Activated naive CD4-positive, alpha-beta T cell treated with anti-CD3 and anti-CD28 coated beads, Interleukin-2, amount 50 U/mL, for 24 hours (primary cell): ENCODE measurements around the gene TMEM183A.
A peak's percentile ranks its signal among the peaks of the same experiment; 100 is the strongest.
"Not testable (repeated sequence)": the region's sequence is repeated elsewhere in the genome, so short reads cannot be mapped to it uniquely, and the experiment has no call there.

Source experiments
- H3K27ac Mint-ChIP-seq: one replicate; pipeline ENCODE4 v1.8.0; 2021; ENCODE audit warnings: mild to moderate bottlenecking, mixed read lengths
- H3K27me3 Mint-ChIP-seq: one replicate; pipeline ENCODE4 v1.8.0; 2021; ENCODE audit warnings: mixed read lengths
- H3K36me3 Mint-ChIP-seq: one replicate; pipeline ENCODE4 v1.8.0; 2021; ENCODE audit warnings: mixed read lengths
- H3K4me1 Mint-ChIP-seq: one replicate; pipeline ENCODE4 v1.8.0; 2021; ENCODE audit warnings: mixed read lengths
- H3K4me3 Mint-ChIP-seq: one replicate; pipeline ENCODE4 v1.8.0; 2021; ENCODE audit warnings: mild to moderate bottlenecking, mixed read lengths
- H3K9me3 Mint-ChIP-seq: one replicate; pipeline ENCODE4 v1.8.0; 2021; ENCODE audit warnings: mixed read lengths

TMEM183A gene

GRCh38 chr1:202976633-202977032 is 30.5 kb upstream of the TMEM183A start:
- Mint-ChIP-seq H3K36me3 (no peaks in the 10 kb centered on the region), H3K4me3 (no peak overlapping the region), H3K27me3 (peaks cover 5% of the 10 kb centered on the region), H3K9me3 (no peaks in the 10 kb centered on the region), H3K4me1 (no peaks in the 10 kb centered on the region), H3K27ac (no peak overlapping the region)

- no peaks in the 10 kb centered on the region for H3K36me3 Mint-ChIP-seq
- no peak overlapping the region for H3K4me3 Mint-ChIP-seq
- no peak overlapping the region for H3K27ac Mint-ChIP-seq
- no peaks in the 10 kb centered on the region for H3K4me1 Mint-ChIP-seq
- no peaks in the 10 kb centered on the region for H3K9me3 Mint-ChIP-seq
- peaks cover 5% of the 10 kb centered on the region for H3K27me3 Mint-ChIP-seq
Observed at GRCh38 chr1:202979459-202979858, 27.7 kb upstream of the TMEM183A start.

- Mint-ChIP-seq H3K4me3 (no peak overlapping the region), H3K27ac (no peak overlapping the region), H3K36me3 (no peaks in the 10 kb centered on the region), H3K4me1 (no peaks in the 10 kb centered on the region), H3K9me3 (no peaks in the 10 kb centered on the region), H3K27me3 (peaks cover 5% of the 10 kb centered on the region)
Observed at GRCh38 chr1:202981939-202982338, 25.2 kb upstream of the TMEM183A start.

GRCh38 chr1:202982715-202983430 is 24.3 kb upstream of the TMEM183A start:
- Mint-ChIP-seq H3K27ac (no peak overlapping the region), H3K36me3 (no peaks in the 10 kb centered on the region), H3K27me3 (peaks cover 5% of the 10 kb centered on the region), H3K9me3 (no peaks in the 10 kb centered on the region), H3K4me1 (no peaks in the 10 kb centered on the region), H3K4me3 (no peak overlapping the region)

GRCh38 chr1:202986120-202986519 is 21.1 kb upstream of the TMEM183A start:
- not testable (repeated sequence) for H3K4me3 Mint-ChIP-seq, H3K36me3 Mint-ChIP-seq, H3K9me3 Mint-ChIP-seq, H3K27me3 Mint-ChIP-seq, H3K27ac Mint-ChIP-seq, H3K4me1 Mint-ChIP-seq

GRCh38 chr1:202987255-202987654 is 19.9 kb upstream of the TMEM183A start:
- no peaks in the 10 kb centered on the region for H3K4me1 Mint-ChIP-seq
- H3K27ac Mint-ChIP-seq = no peak overlapping the region
- H3K4me3 Mint-ChIP-seq = no peak overlapping the region
- peaks cover 8% of the 10 kb centered on the region for H3K27me3 Mint-ChIP-seq
- H3K36me3 Mint-ChIP-seq = peaks cover 2% of the 10 kb centered on the region
- no peaks in the 10 kb centered on the region for H3K9me3 Mint-ChIP-seq

- Mint-ChIP-seq H3K36me3 (peaks cover 2% of the 10 kb centered on the region), H3K27ac (no peak overlapping the region), H3K4me3 (no peak overlapping the region), H3K4me1 (no peaks in the 10 kb centered on the region), H3K9me3 (no peaks in the 10 kb centered on the region), H3K27me3 (peaks cover 8% of the 10 kb centered on the region)
Observed at GRCh38 chr1:202987922-202988583, 19.1 kb upstream of the TMEM183A start.

- Mint-ChIP-seq H3K27me3 (peaks cover 13% of the 10 kb centered on the region), H3K4me3 (no peak overlapping the region)
Observed at GRCh38 chr1:202989879-202990278, 17.3 kb upstream of the TMEM183A start.

GRCh38 chr1:202991112-202991511 is 16.1 kb upstream of the TMEM183A start:
- Mint-ChIP-seq H3K4me3 (no peak overlapping the region), H3K4me1 (no peaks in the 10 kb centered on the region), H3K36me3 (peaks cover 2% of the 10 kb centered on the region), H3K27ac (no peak overlapping the region), H3K9me3 (no peaks in the 10 kb centered on the region), H3K27me3 (peaks cover 21% of the 10 kb centered on the region)

More at GRCh38 chr1:202989879-202990278, 17.3 kb upstream of the TMEM183A start:
- Mint-ChIP-seq H3K4me1 (no peaks in the 10 kb centered on the region), H3K27ac (no peak overlapping the region), H3K9me3 (no peaks in the 10 kb centered on the region), H3K36me3 (peaks cover 2% of the 10 kb centered on the region)

GRCh38 chr1:202994756-202995155 is 12.4 kb upstream of the TMEM183A start:
- H3K4me1 Mint-ChIP-seq = peaks cover 5% of the 10 kb centered on the region
- H3K4me3 Mint-ChIP-seq = no peak overlapping the region
- H3K27ac Mint-ChIP-seq = no peak overlapping the region
- H3K27me3 Mint-ChIP-seq = peaks cover 28% of the 10 kb centered on the region
- H3K9me3 Mint-ChIP-seq = no peaks in the 10 kb centered on the region
- H3K36me3 Mint-ChIP-seq = peaks cover 2% of the 10 kb centered on the region

- Mint-ChIP-seq H3K36me3 (no peaks in the 10 kb centered on the region), H3K9me3 (no peaks in the 10 kb centered on the region), H3K27me3 (peaks cover 17% of the 10 kb centered on the region), H3K4me1 (peaks cover 5% of the 10 kb centered on the region), H3K27ac (no peak overlapping the region), H3K4me3 (peak overlapping the region; percentile 34)
Observed at GRCh38 chr1:202998836-202999750, 8.1 kb upstream of the TMEM183A start.

GRCh38 chr1:203000217-203000944 is 6.8 kb upstream of the TMEM183A start:
- H3K27me3 Mint-ChIP-seq = peaks cover 12% of the 10 kb centered on the region
- H3K27ac Mint-ChIP-seq = no peak overlapping the region
- H3K4me1 Mint-ChIP-seq = peaks cover 5% of the 10 kb centered on the region
- H3K36me3 Mint-ChIP-seq = no peaks in the 10 kb centered on the region
- H3K9me3 Mint-ChIP-seq = no peaks in the 10 kb centered on the region
- H3K4me3 Mint-ChIP-seq = no peak overlapping the region

GRCh38 chr1:203001986-203002385 is 5.2 kb upstream of the TMEM183A start:
- Mint-ChIP-seq H3K9me3 (no peaks in the 10 kb centered on the region), H3K36me3 (no peaks in the 10 kb centered on the region), H3K27ac (no peak overlapping the region), H3K27me3 (peaks cover 2% of the 10 kb centered on the region), H3K4me3 (no peak overlapping the region), H3K4me1 (peaks cover 13% of the 10 kb centered on the region)

GRCh38 chr1:203002951-203003350 is 4.2 kb upstream of the TMEM183A start:
- Mint-ChIP-seq H3K4me1 (peaks cover 19% of the 10 kb centered on the region), H3K27me3 (peaks cover 2% of the 10 kb centered on the region), H3K27ac (no peak overlapping the region), H3K9me3 (no peaks in the 10 kb centered on the region), H3K36me3 (no peaks in the 10 kb centered on the region), H3K4me3 (no peak overlapping the region)

- Mint-ChIP-seq H3K4me3 (peak overlapping the region; percentile 93), H3K4me1 (peaks cover 29% of the 10 kb centered on the region), H3K27ac (peak overlapping the region; percentile 99)
- H3K9me3 Mint-ChIP-seq, H3K36me3 Mint-ChIP-seq, H3K27me3 Mint-ChIP-seq: not testable (repeated sequence)
Observed at GRCh38 chr1:203005395-203006142, 1.6 kb upstream of the TMEM183A start.
